COR-L47 (cell line): Measurements from ENCODE around the gene CFAP100.

Experiments
- DNase-seq: peaks from one replicate; lab custom pipeline; 2025; lab: John Stamatoyannopoulos, UW

The CFAP100 gene

GRCh38 chr3:126394179-126394976 lies at the start of gene CFAP100:
Gene CFAP100, plus strand, starts transcription at chr3:126394909. Its CDS starts 1,092 bp downstream, at chr3:126396001.
- peak; percentile 37 for DNase-seq

GRCh38 chr3:126345231-126345630 lies 49.5 kb upstream of the CFAP100 start:
- DNase-seq, result no peak

- DNase-seq, result no peak
Observed at GRCh38 chr3:126345641-126346460, 48.9 kb upstream of the CFAP100 start.

- DNase-seq, result no peak
Observed at GRCh38 chr3:126346466-126346865, 48.2 kb upstream of the CFAP100 start.

- no peak for DNase-seq
Observed at GRCh38 chr3:126347543-126348161, 47.1 kb upstream of the CFAP100 start.

GRCh38 chr3:126348308-126348920 lies 46.3 kb upstream of the CFAP100 start:
- no peak for DNase-seq

DNA sequence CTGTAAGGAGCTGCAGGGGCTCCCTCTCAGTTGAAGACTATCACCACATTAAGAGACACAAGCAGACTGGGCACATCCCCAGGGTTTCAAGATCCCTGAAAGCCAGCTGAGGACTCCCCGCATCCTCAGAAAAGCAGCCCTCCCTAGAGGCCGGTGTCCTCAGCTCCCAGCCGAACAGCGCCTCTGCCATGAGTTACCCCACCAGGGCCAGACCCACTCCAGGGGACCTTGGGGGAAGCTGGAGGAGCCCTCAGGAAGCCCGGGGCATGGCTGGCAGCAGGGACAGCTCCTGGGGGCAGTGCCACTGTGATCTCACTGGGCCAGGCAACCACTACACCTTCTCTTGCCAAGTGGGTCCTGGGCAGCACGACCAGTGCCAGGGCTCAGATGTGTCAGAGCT lies 45.6 kb upstream of the CFAP100 start:
- DNase-seq, result no peak

- DNase-seq, result no peak
Observed at GRCh38 chr3:126349611-126350501, 44.9 kb upstream of the CFAP100 start.

GRCh38 chr3:126350502-126351085 lies 44.1 kb upstream of the CFAP100 start:
- DNase-seq, result no peak

- no peak for DNase-seq
Observed at GRCh38 chr3:126351086-126351770, 43.5 kb upstream of the CFAP100 start.

- DNase-seq, result no peak
Observed at GRCh38 chr3:126351771-126352475, 42.8 kb upstream of the CFAP100 start.

DNA sequence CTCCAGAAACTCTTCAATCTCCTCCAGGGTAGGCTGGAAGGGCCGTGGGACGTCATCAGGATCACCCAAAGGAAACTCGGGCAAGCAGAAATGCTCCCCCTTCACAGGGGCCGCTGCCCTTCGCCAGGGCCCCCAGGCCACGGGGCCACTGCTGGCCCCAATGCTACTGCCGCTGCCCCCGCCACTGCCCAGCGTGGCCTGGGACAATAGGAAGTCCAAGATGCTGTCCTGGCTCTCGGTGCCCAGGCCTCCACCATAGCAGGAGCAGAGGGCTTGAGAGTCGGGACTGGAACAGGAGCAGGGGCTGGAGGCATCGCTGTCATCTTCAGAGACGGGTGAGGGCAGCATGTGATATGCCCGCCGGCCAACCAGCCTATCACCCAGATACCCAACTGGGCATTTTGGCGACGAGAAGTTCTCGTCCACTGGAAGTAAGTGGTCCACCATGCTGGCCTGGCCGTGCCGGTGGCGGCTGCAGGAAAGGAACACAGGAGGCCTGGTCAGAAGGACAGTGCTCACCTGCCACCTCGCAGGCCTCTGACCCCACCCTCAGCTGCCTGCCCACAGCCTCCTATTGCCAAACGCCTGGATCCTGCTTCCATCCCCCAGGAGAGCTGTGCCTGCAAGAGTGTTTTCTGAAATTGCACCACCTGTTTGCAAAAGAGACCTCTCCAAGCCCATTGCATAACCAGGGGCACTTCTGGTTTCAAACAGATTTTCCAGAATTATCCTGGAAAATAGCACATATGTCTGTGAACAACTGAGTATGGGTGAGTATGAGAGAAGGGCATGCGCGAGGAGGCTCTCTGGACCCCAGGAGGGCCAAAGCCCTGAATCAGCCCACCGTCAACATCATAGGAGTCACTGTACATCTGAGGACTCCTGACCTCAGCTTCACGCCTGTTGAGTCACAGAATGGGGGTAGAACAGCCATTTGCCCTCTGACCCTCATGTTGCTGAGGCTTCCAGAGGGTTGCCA lies 41.9 kb upstream of the CFAP100 start:
- no peak for DNase-seq

DNA sequence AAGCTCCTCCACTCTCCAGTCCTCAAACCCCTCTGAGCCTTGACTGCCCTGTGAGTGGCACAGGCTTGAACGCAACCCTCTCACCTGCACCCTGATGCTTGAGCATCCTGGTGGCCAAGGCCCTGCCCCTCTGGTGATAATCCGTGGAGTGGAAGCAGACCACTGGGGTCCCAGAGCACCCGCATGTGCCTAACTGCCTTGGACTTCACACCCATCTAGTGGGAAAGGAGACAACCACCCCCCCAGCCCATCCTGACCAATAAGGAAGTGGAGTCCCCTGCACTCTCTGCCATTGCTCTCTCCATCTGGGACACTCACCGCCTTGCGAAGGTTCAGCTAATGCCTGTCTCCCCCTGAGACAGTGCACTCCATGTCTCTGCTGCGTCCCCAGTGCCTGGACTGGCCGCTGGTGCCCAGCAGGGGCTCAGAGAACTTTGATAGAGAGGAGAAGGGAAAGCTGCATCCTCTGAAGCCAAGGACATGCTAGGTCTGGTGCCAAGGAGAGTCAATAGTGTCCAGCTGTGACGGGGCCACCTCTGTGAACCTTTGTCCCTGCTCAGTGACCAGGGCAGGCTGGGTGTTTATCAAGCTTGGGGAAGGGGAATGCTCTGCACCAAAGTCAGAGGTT lies 40.9 kb upstream of the CFAP100 start:
- DNase-seq, result no peak

DNA sequence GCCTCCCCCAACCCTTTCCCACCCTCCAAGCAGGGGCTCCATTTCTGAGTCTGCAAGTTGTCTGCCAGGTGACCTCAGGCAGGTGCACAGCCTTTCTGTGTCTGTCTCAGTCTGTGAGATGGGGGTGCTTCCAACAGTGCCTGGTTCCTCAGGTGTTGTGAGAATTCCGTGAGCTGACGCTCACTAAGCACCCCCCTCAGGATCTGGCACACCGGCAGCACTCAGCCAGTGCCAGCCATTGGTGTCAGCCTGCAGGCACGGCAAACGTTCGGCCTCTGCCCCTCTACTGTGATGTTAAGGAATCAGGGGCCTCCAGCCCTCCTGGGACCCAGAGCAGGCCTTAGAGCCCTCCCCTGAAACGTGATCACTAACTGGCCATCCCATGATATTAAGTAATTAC lies 39.9 kb upstream of the CFAP100 start:
- DNase-seq, result no peak

DNA sequence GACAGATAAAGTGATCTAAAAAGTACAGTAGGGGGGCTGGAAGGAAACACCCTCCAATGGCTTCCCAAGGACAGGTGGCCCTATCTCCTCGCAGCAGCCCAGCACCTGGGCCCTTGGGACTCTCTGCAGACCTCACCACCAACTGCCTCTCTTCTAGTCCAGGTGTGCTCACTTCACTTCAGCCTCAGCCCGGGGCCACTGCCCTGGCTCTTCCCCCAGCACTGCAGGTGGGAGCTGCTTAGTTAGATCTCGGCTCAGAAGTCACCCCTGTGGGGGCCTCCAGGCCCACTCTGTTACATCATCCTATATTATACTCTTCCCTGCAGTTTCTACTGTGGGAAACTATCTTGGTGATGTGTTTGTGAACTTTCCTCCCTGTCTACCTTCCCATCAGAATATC lies 39.5 kb upstream of the CFAP100 start:
- no peak for DNase-seq

DNA sequence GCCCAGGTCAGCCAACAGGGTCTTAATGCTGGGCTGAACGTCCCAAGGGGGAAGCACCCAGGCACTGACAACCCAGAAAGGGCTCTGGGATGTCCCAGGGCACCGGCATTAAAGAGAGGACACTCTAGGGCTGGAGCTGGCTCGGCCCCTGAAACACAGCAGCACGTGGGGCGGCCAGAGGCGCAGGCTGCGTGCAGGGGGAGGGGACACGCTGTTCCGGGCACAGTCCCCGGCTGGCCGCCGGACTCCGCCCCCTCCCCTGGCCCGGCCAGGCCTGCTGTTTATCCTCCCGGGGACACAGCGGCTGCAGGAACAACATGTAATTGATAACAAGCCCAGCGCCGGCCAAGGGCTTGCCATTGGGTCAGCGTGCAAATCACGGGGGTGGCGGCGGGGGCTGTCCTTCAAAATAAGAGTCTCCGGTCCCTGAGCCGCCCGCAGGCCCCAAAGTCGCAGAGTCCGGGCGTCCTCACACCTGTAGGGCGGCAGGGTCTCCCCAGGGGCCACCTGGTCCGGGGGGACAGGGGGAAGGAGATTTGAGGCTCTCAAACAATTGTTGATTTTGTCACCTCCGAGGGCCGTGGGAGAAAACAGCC lies 38.8 kb upstream of the CFAP100 start:
- DNase-seq, result peak; percentile 63
